Right atrium auricular region (tissue), 2 donors: ENCODE measurements around the gene TDRD1. TPM values are rescaled to one million over a fixed set of nuclear protein-coding genes. Genes with fewer than 3 reads are reported as not detected.

Source experiments
- DNase-seq: peaks from one replicate; pipeline ENCODE4 v3.0.0-alpha.2; 2019; ENCODE audit warnings: low spot score
- H3K27ac ChIP-seq, 2 donors: fragments of 200-600 bp; sonication (generic); 1 replicate in 1 of 2; 2 replicates in 1 of 2; pipeline ENCODE4 v1.5.1; 2016 to 2019
- H3K27me3 ChIP-seq, 2 donors: fragments of 200-600 bp; sonication (generic); one replicate each; pipeline versions ENCODE4 v1.5.1 to v1.6.0; 2017 to 2019
- H3K36me3 ChIP-seq: fragments of 200-600 bp; sonication (generic); one replicate; pipeline ENCODE4 v1.5.1; 2016
- H3K4me1 ChIP-seq, 2 donors: fragments of 200-600 bp; sonication (generic); one replicate each; pipeline versions ENCODE4 v1.5.1 to v1.6.0; 2017 to 2019
- H3K4me3 ChIP-seq, 2 donors: fragments of 200-600 bp; sonication (generic); 1 replicate in 1 of 2; 2 replicates in 1 of 2; pipeline ENCODE4 v1.5.1; 2017 to 2019; ENCODE audit warnings: mild to moderate bottlenecking in 1 of 2, moderate library complexity in 1 of 2
- H3K9me3 ChIP-seq, 2 donors: fragments of 200-600 bp; sonication (generic); one replicate each; pipeline ENCODE4 v1.5.1; 2019
- CTCF ChIP-seq, 2 donors: fragments of 200-600 bp; sonication (generic); IDR thresholded peaks; one replicate each; pipeline ENCODE4 v1.5.1; 2019; ENCODE audit warnings: antibody characterized with exemption in 2 of 2
- total RNA-seq, 2 donors: library from RNA; depleted of rRNA; stranded (reverse); fragments of >200 nt; gene quantifications; one replicate each; pipeline ENCODE4 v1.1.0, GENCODE V29; 2016

The TDRD1 gene
- total RNA-seq, 2 donors from 2014 or later = 0.12 to 1.1 TPM

GRCh38 chr10:114273910-114274309 lies 94.8 kb downstream of the TDRD1 start:
- peaks cover 0 to 25% of the 10 kb centered on the region in 2 donors for H3K4me1 ChIP-seq
- no peaks in the 10 kb centered on the region for H3K36me3 ChIP-seq
- no peak for DNase-seq
- no peak for TF ChIP-seq CTCF (IDR thresholded peaks at IDR 0.05)
- H3K4me3 ChIP-seq = no peak overlapping the region
- H3K27me3 ChIP-seq = no peaks in the 10 kb centered on the region
- no peak overlapping the region for H3K27ac ChIP-seq
- H3K9me3 ChIP-seq = no peaks in the 10 kb centered on the region

GRCh38 chr10:114274616-114275453 lies 95.7 kb downstream of the TDRD1 start:
- Histone ChIP-seq H3K27me3 (no peaks in the 10 kb centered on the region), H3K4me3 (no peak overlapping the region), H3K27ac (no peak overlapping the region), H3K4me1 (peaks cover 0 to 25% of the 10 kb centered on the region in 2 donors), H3K9me3 (no peaks in the 10 kb centered on the region), H3K36me3 (no peaks in the 10 kb centered on the region)
- no peak for DNase-seq
- TF ChIP-seq CTCF (IDR thresholded peaks at IDR 0.05) = no peak

GRCh38 chr10:114276066-114276465 lies 96.9 kb downstream of the TDRD1 start:
- no peak for TF ChIP-seq CTCF (IDR thresholded peaks at IDR 0.05)
- Histone ChIP-seq H3K4me1 (peaks cover 0 to 15% of the 10 kb centered on the region in 2 donors), H3K27ac (no peak overlapping the region), H3K4me3 (no peak overlapping the region), H3K36me3 (no peaks in the 10 kb centered on the region), H3K27me3 (no peaks in the 10 kb centered on the region), H3K9me3 (no peaks in the 10 kb centered on the region)
- no peak for DNase-seq

GRCh38 chr10:114276671-114277070 lies 97.5 kb downstream of the TDRD1 start:
- no peaks in the 10 kb centered on the region for H3K27me3 ChIP-seq
- H3K9me3 ChIP-seq = no peaks in the 10 kb centered on the region
- H3K27ac ChIP-seq = no peak overlapping the region
- H3K4me3 ChIP-seq = no peak overlapping the region
- H3K36me3 ChIP-seq = no peaks in the 10 kb centered on the region
- H3K4me1 ChIP-seq = peaks cover 0 to 9% of the 10 kb centered on the region in 2 donors
- TF ChIP-seq CTCF (IDR thresholded peaks at IDR 0.05) = no peak
- no peak for DNase-seq

- Histone ChIP-seq H3K27ac (no peak overlapping the region), H3K9me3 (no peaks in the 10 kb centered on the region), H3K4me3 (no peak overlapping the region), H3K27me3 (no peaks in the 10 kb centered on the region), H3K4me1 (no peaks in the 10 kb centered on the region), H3K36me3 (no peaks in the 10 kb centered on the region)
- no peak for DNase-seq
- TF ChIP-seq CTCF (IDR thresholded peaks at IDR 0.05) = no peak
These were observed 99.2 kb downstream of the TDRD1 start for GRCh38 chr10:114278140-114278883.
